ENCODE results near the gene TNFRSF19.

Gene TNFRSF19

DNA sequence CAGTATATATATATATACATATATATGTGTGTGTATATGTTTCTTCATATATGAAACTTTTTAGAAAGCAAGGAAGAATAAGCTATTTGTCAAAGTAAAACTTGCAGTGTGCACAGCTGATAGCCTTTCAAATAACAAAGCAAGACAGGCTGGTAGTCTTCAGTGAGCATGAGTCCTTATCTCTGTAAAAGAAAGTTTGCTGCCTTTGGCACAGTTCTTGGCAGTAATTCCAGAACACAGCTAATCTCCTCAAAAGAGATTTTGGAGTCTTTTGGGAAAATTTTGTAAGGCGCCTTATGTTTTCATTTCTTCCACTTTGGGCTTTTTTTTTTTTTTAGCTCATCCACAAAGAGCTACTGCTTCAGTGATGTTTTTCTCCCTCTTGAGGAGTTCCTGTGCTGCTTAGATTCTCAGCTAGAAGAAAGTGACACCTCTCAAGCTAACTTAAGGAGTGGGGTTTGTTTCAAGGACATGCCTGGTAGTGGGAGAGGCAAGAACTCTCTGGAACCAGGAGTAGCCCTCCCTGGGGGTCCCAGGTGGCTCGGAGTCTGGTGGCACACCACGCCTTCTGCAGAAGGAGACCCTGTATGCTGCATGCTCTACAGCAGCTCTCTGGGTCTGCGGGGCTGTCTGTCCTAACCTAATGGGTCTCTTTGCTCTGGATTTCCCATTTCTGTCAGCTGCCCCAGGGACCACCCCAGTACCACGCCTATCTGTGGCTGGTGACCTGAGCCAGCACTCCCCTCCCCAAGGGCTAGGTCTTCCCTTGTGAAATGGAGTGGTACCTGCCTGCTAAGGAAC, 58.8 kb downstream of the TNFRSF19 start:
- no peak for DNase-seq (ENCODE audit: low read depth)

- no peak for DNase-seq (ENCODE audit: low read depth)
These were observed 59.5 kb downstream of the TNFRSF19 start for GRCh38 chr13:23629566-23630272.

- no peak for DNase-seq (ENCODE audit: low read depth)
These were observed 60.3 kb downstream of the TNFRSF19 start for GRCh38 chr13:23630349-23631093.

GRCh38 chr13:23631311-23632047, 61.3 kb downstream of the TNFRSF19 start:
- DNase-seq (ENCODE audit: low read depth) = no peak

DNA sequence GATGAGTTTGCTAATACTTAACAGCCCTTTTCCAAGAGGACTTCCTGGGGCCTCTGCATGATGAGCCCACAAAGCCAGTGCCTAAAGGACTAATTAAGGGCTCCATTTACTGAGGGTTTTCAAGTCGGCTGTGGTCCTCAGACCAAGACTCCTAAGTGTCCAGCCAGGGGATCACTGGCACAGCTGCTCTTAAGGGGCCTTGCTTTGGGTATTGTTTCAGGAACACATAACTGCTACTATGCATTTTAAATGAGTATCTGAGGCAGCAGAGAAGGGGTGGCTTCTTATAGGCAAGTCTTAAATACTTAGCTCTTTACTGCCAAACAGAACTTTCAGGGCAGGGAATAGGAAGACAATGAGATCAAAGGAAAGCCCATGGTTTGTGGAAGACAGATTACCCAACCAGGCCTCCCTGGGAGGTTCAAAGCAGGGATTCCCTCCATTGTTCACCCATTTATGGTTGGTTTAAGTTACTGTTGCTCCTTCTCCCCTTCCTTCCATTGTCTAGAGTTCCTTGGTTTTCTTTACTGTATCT, 61.9 kb downstream of the TNFRSF19 start:
- no peak for DNase-seq (ENCODE audit: low read depth)

DNA sequence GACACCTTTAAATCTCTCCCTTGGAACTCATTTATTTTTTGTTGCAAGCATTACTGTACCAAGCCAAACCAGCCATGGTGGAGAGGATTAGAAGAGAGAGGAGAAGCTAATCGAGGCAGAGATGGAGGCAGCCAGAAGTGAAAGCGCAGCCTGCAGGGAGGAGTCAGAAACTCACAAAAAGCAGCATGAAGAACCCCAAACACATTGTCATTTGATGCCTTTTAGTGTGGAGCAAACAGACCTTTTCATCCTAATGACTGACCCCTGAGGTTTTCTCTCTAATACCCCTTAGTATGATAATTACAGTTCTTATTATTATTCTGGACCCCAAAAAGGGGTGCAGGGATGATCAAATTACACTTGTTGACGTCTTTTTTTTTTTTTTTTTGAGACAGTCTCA, 62.5 kb downstream of the TNFRSF19 start:
- DNase-seq (ENCODE audit: low read depth) = no peak

DNA sequence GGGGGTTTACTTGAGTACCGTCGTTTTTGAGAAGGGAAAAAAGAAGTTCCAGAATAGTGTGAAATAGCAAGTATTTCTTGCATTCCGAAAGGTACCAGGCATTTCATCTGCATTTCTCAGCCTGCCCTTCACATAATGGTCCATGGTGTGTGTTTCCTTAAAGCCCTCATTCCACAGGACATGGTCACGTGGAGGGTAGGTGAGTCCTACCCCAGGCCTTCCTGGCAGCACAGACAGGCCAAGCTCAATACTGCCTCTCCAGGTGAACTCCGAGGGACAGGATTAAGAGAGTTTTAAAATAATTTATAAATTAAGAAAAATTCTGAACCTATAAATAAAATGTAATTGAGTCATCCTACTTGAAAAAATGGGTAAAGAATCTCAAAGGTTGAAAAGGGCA, 64.7 kb downstream of the TNFRSF19 start:
- DNase-seq (ENCODE audit: low read depth) = no peak

- DNase-seq (ENCODE audit: low read depth) = no peak
These were observed 66.1 kb downstream of the TNFRSF19 start for GRCh38 chr13:23636360-23636759.

DNA sequence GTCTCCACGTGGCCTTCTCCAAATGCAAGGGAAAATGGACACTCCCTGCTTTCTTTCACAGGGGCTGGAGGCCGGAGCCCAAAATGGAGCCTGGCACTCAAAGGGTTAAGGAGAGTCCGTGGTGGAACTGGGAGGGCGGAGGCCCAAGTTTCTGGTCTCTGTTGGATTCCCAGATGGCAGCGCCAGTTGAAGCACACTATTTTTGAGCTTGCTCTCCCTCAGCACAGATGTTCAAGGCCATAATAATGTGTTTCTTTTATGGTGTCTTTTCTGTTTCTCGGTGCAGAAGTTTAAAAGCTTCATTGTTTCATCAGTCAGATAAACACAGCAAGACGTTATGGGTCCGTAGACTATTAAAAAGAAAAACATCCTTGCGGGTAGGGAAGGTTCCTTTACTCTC, 67.6 kb downstream of the TNFRSF19 start:
- DNase-seq (ENCODE audit: low read depth) = no peak

DNA sequence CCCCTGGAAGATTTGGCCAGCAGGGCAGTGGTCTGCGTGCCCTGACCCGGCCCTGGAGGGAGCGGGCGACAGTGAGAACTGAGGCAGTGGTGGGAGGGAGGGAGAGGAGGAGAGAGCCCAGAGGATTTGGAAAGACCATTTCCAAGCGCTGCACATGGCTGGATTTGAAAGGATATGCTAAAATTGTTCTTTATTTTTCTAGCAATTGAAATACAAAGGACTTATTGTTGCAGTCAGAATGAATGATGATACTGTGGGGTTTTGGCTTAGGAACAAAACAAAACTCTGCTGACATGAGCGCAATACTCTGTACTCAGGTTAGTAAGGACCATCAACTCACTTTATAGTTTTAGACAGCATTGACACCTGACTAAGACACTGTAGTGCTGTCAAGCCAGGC, 69.5 kb downstream of the TNFRSF19 start:
- DNase-seq (ENCODE audit: low read depth) = no peak

DNA sequence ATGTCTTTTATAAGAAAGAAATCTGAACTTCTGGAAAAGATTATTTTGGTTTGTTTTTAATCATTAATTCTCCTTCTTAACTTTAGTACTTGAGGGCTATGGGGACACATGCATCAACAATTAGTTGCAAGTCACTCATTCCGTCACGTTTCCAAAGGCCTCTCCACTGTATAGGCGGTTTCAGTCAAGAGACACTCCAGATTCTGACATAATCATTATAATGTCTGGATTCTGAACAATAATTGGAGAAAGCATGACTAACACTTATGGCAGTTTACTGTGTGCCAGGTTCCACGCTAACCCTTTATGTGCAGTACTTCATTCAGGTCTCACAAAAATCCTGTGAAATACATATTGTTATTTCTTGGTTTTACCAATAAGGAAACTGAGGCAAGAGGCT, 71.9 kb downstream of the TNFRSF19 start:
- DNase-seq (ENCODE audit: low read depth) = no peak

- DNase-seq (ENCODE audit: low read depth) = no peak
These were observed 73.3 kb downstream of the TNFRSF19 start for GRCh38 chr13:23643338-23644125.

DNA sequence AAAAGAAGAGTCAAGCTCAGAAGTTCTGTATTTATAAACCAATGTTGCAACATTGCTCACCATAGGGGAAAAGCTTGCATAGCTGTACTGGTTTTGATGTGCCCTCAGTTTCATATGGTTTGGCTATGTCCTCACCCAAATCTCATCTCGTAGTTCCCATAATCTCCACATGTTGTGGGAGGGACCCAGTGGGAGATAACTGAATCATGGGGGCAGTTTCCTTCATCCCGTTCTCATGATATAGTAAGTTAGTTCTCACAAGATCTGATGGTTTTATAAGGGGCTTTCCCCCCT, 73.9 kb downstream of the TNFRSF19 start:
- DNase-seq (ENCODE audit: low read depth) = no peak

DNA sequence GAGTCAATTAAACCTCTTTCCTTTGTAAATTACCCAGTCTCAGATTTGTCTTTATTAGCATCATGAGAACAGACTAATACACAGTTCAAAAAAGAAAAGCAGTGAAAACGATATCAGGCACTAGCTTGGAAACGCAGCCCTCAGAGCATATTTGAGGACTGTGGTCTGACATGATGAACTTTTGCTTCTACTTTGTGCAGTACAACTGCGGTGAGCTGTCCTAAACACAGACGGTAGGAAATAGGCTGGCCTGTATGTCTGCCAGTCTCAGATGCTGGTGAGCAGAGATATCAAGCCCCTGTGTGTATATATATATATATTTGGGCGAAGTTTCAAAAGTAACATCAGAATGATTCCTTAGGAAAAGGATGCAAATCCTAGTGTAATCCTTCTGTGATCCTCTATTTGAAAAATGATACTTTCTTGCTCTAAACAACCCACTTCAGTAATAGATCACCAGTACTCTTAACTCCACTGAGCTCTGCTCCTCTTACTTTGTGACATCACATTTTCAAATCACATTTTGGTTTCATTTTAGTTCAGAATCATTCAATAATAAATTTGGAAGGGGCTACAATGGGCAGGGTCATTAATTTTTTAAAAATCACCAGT, 74.4 kb downstream of the TNFRSF19 start:
- no peak for DNase-seq (ENCODE audit: low read depth)

DNA sequence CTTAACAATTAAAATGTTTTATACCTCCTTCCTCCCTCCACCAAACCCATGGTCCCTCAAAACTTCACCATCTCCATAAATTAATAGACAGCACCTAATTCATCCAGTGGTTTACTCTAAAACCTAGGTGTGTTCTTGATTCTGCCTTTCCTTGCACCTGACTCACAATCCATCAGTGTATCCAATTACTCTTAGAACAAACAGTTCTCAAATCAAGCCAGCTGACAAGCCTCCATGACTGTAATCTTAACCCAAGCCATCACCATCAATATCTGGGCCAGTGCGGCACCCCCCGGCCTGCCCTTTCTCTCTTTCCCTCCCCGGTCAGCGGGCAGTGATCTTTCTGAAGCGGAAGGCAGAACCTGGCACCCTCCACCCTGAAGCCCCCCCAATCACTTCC, 75.6 kb downstream of the TNFRSF19 start:
- no peak for DNase-seq (ENCODE audit: low read depth)

DNA sequence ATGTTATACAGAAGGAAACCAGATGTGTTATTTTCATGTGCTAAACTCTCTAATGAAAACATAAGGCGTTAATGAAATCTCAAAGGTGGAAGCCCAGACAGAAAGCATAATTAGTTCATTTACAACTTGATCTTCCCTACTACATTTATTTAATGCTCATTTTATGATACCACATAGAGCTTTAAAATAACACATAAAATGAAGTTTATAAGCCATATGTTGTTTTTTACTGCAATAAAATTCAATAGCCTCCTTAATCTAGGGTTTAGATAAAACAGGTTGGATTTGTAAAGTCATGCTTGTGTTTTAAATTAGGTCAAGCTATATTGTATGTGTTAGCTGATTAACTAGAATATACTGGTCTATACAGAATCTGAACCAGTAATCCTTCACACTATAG, 81.2 kb downstream of the TNFRSF19 start:
- DNase-seq (ENCODE audit: low read depth) = no peak

DNA sequence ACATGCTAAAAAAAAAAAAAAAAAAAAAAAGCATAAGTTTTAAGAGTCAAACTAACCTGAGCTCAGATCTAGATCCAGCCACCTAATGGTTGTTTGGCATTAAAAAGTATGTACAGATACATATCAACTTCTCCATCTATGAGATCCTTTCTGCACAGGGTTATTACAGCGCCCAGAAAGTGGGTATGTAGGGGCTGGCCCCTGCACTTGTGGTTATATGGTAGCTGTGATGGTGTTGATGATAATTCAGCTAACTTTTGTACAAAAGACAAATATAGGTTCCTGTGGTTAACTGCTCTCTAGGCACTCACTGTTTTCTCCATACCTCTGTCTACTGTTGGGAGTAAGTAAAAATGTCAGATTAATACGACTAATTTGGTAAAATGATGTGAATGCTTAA, 81.7 kb downstream of the TNFRSF19 start:
- DNase-seq (ENCODE audit: low read depth) = no peak

GRCh38 chr13:23652909-23653726, 82.9 kb downstream of the TNFRSF19 start:
- no peak for DNase-seq (ENCODE audit: low read depth)

- DNase-seq (ENCODE audit: low read depth) = no peak
These were observed 84.2 kb downstream of the TNFRSF19 start for GRCh38 chr13:23654111-23655110.

All from T follicular helper cell (primary cell).